Fibroblast of mammary gland (primary cell): ENCODE measurements around the gene TMEM151A.
A peak's percentile ranks its signal among the peaks of the same experiment; 100 is the strongest.

Source experiments
- DNase-seq: peaks from one replicate; pipeline ENCODE4 v3.0.0-alpha.2; 2010; ENCODE audit warnings: low read depth
- H3K4me3 ChIP-seq: 2 replicates; pipeline ENCODE4 v1.5.1; 2011; ENCODE audit warnings: low read depth, mild to moderate bottlenecking, low read length, moderate library complexity; ENCODE audit not compliant: control insufficient read depth
- TF ChIP-seq, protein P1 (sequence below): conservative IDR thresholded peaks from 2 replicates; pipeline ENCODE4 v1.5.1; 2011; ENCODE audit warnings: low read depth, low read length, inconsistent platforms; ENCODE audit not compliant: control insufficient read depth, insufficient read depth

TMEM151A gene

DNA sequence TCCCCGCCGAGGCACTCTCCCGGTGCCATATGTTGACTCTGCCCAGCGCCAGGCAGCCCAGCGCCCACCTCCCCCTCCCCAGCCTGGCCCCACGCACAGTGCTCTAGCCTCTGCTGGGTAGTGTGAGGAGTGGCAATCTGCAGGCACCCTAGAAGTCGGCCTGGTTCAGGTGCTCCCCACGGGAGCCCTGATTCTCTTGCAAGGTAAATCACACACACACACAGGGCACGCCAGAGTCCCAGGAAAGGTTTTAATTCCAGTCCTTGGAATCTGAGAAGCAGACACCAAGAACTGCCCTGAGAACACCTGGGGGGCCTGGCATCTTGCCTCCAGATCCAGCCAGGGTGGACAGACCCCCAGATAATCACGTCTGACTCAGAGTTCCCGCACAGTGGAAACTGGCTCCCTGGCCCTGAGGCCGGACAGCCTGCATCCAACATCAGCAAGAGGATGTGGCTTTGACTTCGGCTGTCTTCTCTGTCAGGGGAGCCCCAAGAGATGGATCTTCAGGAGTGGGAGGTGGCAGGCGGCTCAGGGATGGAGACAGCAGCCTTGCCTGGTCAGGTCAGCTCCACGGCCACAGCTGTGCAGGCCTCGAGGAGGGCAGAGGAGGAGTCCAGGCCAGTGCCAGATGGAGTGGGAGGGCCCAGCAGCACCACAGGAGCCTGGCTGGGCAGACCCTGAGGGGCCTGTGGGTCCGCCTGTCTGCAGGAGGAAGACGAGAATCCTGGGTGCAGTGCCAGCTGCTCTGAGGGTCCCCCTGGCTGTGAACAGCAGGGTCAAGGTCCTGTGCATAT is 45.6 kb downstream of the TMEM151A start:
- H3K4me3 ChIP-seq: no peak overlapping the region
- peak; percentile 53 for DNase-seq
- TF ChIP-seq, protein P1, sequence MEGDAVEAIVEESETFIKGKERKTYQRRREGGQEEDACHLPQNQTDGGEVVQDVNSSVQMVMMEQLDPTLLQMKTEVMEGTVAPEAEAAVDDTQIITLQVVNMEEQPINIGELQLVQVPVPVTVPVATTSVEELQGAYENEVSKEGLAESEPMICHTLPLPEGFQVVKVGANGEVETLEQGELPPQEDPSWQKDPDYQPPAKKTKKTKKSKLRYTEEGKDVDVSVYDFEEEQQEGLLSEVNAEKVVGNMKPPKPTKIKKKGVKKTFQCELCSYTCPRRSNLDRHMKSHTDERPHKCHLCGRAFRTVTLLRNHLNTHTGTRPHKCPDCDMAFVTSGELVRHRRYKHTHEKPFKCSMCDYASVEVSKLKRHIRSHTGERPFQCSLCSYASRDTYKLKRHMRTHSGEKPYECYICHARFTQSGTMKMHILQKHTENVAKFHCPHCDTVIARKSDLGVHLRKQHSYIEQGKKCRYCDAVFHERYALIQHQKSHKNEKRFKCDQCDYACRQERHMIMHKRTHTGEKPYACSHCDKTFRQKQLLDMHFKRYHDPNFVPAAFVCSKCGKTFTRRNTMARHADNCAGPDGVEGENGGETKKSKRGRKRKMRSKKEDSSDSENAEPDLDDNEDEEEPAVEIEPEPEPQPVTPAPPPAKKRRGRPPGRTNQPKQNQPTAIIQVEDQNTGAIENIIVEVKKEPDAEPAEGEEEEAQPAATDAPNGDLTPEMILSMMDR: no peak

DNA sequence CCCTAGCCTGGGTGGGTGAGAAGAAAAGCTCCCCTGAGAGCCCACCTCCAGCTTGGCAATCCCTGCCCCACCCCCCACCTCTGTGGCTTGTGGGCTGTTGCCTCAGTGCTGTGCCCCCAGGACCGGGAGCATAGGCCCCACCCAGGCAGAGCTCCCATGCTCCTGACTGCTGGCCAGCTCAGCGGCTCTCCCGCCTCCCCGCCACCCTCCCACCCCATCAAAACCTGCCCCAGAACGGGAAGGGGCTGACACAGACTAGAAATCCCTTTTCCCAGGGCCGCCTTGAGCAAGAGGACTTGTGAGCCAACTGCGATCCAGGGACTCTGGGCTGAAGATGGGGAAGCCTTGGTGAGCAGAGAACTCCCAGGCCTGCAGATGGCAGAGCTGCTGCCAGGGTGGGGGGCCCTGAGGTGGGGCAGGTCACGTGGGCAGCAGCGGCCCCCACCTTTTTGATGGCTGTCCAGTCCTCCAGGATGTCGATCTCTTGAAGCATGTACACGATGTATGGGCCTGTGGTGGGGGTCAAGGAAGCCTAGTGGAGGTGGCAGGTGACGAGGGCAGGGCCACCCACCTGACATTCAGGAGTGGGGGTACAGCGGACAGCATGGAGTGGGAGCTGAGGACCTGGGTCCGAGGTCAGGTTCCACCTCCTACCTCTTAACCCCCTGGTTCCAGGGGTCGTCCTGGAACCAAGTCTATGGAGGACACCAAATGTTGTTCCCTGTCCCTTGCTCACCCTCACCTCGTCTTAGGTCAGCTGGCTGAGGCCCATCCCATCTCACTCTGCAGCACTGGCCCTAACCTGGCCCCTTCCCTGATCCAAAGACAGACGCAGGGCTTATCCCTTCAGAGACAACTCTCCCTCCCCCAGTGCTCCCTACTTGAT is 46.8 kb downstream of the TMEM151A start:
- TF ChIP-seq, protein P1: no peak
- DNase-seq: no peak
- H3K4me3 ChIP-seq: no peak overlapping the region

DNA sequence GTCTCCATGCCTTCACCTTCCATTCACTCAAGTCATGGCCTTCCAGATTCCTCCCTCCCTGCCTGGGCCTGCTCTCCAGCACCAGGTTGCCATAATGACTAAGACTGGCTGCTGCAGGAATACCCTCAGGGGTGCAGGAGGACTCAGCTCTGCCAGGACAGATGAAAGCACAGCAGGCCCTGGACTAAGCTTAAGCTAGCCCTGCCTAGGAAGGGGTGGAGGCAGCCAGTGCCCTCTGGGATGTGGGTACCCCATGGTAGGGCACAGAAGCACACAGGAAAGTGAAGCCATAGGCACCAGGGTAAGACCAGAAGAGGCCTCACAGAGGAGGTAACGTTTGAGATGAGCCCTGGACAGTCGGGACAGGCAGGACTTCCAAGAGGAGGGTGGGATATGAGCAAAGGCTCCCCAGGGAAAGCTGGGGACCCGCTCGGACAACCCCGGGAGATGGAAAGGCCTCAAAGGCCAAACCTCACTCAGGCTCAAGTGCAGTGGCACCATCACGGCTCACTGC is 47.5 kb downstream of the TMEM151A start:
- TF ChIP-seq, protein P1: no peak
- no peak for DNase-seq
- H3K4me3 ChIP-seq: no peak overlapping the region

DNA sequence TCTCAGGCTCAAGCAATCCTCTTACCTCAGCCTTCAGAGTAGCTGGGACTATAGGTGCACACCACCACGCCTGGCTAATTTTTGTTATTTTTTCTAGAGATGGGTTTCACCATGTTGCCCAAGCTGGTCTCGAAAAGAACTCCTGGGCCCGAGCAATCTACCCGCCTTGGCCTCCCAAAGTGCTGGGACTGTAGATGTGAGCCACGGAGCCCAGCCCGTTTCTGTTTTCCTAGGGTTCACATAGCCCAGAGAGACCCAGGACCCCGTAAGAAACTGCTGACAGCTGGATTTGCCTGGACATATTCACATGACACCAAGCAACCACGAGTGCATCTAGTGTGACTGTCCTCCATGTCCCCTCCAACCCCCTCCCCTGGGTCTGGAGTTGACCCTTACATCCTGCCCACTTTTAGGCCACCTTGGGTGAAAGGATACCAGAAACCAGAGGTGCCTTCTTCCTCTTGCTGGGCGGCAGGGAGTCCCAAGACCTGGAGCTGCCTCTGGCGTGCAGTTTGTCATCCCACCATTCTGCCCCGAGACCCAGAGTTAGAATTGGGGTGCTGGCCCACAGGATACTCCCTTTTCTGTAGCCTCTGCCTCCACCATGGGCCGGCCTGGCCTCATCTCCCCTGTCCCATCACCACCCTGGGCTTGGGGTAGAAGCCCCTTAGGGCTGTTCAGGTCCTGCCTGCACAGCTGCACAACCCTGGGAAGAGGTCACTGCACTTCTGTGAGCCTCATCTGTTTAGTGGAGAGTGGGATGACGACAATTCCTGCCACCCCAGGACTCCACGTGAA is 48.2 kb downstream of the TMEM151A start:
- TF ChIP-seq, protein P1: no peak
- H3K4me3 ChIP-seq: no peak overlapping the region
- no peak for DNase-seq

DNA sequence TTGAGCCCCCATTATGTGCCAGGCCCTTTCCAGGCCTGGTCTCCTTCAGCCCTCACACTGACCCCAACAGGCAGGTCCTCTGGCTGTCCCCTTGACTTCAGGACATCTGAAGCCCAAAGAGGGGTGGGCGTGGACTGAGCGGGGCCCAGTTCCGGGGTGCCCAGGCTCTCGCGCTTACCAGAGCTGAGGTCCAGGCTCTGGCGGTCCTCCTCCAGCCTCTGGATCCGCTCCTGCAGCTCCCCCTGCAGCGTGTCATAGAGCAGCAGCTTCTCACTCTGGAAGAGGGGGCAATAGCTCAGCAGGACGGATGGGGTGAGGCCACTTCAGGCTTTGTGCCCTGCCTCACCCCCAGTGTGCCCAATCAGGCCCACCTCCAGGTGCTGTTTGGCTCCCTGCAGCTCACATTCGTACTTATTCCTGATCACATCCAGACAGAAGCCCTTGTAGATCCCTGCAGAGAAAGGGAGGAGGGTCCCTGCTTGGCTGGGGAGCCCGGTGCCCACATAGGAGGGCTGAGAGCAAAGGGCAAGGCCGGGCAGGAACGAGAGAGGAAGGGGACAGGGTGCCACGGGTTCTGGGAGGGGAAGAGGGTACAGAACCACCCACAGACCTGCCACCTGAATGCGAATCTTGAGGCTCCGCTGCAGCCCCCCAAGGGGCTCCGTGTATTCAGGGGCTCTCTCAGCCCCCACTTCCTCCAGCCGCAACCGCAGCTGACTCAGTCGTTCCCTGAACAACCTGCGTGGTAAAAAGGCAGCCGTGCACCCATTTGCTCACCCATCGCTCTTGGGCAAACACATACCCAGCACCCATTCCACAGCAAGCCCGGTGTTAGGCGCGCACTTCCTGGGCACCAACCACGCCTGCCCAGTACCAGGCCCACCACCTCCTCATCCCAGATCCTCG is 49.2 kb downstream of the TMEM151A start:
- TF ChIP-seq, protein P1: no peak
- no peak for DNase-seq
- no peak overlapping the region for H3K4me3 ChIP-seq
